Stimulated activated CD4-positive, alpha-beta T cell treated with anti-CD3 and anti-CD28 coated beads, Interleukin-15, amount 100 ng/mL, for 48 hours (primary cell): ENCODE data around the gene AFF3.

Experiments used
- DNase-seq, 2 donors: peaks; one replicate each; pipeline ENCODE4 v3.0.0-alpha.2; 2020; ENCODE audit warnings: low read depth in 2 of 2

AFF3 gene

DNA sequence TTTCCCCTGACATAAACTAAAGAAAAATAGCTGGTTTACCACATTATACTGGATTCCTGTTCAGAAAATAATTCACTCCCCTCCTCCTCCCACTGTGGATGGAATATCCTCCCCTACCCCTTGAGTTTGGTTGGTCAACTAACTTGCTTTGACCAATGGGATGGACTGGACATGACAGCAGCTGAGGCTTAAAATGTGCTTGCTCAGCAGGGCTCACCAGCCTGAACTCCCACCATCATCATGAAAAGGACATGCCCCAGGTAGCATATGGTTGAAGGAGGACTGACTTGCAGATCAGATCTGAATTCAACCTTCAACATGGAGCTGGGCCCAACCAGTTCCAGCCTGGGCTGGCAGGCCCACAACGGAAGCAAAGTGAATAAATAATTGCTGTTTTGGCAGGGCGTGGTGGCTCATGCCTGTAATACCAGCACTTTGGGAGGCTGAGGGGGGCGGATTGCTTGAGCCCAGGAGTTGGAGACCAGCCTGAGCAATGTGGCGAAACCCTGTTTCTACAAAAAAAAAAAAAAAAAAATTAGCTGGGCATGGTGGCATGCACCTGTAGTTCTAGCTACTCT is 284.4 kb downstream of the AFF3 start:
- DNase-seq, result no peak

DNA sequence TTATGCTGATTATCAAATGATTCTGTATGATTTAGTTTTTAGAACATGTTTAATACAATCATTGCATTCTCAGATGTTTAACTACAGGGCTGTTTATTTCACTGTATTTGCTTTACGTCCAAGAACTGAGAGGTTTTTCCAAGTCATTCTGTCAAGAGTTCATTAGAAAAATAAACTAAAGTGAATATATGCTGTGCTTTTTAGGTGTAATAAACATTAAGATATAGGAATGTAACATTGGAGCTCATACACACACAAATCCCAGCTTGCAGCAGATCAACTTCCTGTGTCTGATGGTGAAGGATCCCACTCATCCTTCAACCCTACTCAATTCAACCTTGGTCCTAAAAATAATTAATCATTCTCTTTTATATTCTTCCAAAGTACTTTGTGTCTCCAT is 285.0 kb downstream of the AFF3 start:
- no peak for DNase-seq

DNA sequence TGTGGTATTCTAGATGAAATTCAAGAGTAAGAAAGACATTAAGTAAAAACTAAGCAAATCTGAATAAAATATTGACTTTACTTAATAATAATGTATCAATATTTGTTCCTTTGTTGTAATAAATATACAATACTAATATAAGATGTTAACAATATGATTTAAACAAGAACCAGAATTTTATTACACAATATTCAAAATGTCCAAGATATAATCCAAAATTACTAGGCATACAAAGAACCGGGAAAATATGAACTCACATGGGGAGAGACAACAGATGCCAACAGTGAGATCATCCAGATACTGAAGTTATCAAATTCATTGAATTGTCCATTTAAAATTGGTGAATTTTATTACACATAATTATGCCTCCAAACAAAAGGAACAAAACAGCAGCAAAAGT is 286.3 kb downstream of the AFF3 start:
- DNase-seq, result no peak

DNA sequence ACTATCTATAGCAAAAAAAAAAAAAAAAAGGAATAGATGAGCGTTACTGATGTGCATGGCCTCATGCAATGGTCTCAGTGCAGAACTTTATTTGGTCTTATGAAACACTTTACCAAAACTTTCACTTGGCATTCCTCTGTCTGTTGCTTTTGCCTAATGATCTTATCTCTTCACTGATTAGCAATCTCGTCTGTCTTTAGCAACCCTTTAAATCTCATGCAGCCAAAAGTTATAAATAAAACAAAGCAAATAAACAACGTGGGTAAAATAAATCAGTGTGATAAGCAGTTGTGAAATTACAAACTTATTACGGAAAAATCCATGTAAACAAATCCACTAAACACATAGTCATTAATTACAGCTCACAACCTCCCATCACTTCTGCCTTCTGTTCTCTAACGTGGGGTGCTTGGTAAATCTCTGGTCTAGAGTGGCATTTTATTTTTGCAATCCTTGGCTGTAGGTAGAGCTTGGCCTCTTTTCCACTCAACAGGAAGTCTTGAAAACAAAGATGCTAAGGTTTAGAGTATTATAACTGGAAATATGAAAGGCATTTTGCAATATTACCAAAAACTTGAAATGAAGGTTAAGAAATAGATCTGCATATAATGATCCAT is 288.0 kb downstream of the AFF3 start:
- no peak for DNase-seq

DNA sequence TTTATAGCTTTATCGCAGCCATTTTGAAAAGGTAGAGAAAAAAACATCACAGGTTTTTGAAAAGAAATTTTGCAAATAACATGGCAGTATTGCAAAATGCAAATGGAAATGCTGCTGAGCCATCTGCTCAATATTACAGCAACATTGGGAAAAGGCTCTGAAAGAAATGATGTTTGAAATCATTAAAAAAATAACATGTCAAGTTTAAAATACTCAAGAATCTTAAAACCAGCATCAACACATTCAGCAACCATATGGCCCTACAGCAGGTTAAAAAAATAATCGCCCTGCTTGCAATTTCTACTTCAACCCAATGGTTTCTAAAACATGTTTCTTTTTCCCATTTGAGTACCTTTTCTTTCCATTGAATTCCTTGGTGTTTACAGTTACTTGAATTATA is 289.4 kb downstream of the AFF3 start:
- no peak for DNase-seq

DNA sequence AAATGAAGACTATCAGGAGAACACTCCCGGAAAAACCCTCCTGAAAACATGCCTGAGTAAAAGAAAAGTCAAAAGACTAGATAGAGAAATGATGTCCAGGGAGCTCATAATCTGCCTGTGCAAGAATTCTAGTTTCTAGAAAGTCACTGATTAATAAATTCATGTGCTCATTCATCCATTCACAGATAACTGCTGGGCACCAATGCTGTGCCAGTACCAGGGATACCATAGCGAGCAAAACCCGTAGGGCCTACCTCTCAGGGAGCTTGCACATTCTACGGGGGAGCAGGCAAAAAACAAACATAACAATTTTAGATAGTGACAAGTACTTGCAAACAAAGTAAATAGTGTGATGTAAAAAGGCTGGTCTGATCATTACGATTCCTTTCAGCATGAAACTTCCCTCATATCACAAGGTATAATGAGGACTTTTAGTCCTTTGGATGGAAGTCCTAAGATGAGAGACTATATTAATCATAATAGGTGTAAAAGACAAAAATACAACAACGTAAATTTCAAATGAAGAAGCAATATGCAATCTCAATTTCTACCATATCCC is 289.9 kb downstream of the AFF3 start:
- DNase-seq, result no peak

DNA sequence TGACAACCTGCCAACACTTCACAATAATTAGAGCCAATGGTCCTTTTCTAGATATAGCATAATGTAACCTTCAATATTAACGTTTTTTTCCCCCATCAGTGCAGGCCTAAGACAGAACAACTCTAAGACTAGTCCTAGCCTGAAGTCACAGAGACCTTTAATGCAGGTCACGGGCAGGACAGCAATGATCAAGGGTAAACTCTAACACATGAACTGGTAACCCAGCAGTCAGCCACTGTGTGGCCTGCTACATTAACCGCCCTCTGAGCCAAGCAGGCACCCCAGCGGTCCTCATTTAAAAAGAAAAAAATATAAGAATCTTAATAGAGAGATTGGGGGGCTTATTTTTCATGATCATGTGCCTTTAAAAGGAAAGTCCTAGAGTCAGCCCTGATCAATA is 290.6 kb downstream of the AFF3 start:
- DNase-seq, result no peak

DNA sequence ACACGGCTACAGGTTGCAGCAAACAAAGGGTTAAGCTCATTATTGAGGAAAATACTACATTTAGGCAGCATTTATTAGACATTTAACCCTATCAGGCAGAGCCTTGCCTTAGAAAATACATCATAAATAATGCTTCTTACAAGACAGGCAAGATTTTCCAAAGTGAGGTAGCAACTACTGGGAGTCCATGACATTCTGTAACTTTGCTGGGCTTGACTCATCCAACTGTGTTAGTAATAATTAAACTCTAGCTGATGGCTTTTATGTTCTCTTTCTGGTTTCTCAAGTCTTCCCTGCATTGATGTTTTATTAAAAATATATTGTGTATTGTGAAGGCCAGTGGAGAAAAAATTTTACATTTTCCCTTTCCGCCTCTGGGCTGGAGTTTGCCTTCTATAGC is 291.3 kb downstream of the AFF3 start:
- DNase-seq, result no peak

DNA sequence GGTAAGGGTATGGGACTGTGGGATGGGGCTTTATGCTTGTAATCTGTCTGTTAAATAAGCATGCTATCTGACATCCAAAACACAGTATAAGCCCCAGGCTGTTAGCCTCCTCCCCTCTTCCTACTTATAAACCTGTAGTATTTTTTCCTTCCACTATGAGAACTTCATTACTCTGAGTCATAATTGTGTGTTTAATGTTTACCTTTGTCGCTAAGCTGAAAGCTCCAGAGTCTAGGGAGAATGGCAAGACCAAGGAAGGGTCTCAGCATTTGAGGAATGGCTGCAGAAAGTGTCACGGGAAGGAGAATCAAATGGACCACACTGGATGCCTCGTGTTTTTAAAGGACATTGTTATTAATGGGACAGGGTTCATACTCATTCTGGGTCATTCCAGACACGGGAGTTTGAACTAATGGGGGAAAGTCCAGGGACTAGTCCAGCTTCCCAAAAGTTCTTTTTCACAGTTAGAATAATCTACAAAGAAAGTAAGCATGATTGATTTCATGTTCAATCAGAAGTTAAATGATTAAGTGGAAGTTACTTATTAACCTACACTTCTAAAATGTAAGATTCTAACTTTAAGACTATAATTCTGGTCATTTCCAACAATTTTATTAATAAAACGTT is 292.2 kb downstream of the AFF3 start:
- DNase-seq, result no peak

DNA sequence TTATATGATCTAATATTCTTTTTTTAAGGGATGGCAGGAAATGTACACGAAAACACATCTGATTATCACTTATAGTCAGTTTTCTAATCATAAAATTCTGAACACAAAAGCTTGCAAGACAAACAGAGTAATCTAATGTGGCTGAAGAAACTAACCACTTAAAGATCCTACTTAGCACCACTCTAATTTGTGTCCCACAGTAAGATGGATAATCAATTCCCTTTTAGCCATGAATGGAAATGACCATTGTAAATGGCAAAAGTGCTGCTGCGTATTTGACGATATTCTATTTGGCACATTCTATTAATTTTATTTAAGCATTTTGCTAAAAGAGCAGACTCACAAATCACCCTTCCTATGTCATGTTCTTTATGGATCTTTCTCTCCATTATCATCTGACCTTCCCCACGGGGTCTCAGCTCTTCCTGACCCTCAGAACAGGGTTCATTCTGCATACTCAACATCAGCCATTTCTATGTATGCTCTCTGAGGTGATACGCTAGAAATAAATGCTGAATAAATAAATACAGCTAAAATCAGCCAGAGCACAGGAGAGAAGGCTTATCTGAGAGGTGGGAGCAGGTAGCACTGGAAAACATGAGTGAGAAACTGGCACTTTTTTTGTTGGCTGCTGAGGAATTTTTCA is 295.8 kb downstream of the AFF3 start:
- DNase-seq, result no peak

DNA sequence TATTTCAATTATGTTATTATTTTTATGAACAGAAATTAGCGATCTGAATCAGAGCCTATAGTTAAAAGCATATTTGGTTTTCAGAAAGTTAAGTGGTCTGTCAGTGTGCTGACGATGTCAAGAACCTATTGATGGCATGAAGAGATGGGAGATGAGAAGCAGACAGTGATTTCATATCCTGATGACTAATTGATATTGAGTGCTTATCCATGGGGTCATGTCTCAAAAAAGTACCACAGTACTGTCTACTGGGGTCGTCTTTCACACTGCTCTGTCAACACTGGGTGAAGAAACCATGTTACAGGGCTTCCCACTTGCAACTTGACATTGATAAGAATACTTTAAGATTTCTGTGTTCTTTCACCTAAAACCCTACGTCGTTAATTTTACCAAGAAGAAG is 297.1 kb downstream of the AFF3 start:
- no peak for DNase-seq

DNA sequence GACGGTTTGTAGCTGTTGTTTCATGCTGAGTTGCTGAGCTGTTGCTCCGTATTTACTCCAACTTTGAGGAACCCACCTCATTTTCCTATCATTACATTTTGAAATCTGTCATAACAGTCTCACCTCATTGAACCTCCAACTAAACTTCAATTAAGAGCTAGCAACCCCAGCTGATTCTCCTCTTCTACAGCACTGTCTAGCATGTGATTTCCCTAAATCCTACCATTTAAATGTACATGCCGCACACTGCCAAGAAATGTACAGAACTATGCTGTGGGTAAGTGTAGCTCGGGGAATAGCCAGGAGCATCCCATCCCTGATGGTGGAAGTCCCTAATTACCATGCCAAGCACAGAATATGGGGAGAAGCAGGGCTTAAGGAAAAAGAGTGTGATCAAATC is 299.9 kb downstream of the AFF3 start:
- DNase-seq, result no peak

DNA sequence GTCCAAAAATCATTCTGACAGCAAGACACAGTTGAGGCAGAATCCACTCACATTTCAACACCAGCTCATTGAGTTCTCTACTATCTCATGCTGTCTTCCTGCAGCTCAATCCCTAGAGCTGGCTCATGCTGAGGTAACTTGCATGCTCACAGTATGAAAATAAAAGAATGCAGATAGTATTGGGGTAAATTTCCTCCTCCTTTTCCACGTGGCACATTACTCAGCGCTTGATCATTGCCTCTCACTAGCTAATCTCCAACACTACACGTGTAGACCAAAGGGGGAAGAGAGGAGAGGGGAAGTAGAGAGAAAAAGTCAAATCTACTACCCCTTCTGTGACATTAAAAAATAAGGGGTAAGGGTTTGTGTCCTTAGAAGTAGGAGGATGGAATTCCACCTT is 300.6 kb downstream of the AFF3 start:
- no peak for DNase-seq

DNA sequence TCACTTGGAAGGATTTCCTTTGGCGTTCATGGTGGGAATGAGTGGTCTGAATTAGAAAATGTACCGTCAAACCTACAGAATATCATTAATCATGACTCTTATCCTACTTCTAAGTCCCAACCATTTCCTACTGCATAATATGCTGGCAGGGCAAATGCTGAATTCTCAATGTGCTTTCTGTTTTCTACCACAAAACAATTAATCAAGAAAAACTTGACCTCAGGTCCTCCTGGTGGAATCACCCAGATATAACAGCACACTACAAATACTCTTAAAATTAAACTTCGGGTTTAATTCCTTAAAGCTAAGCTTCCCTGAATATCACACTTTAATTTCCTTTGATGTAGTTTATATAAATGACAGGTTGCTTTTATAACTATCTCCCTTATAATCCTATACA is 301.6 kb downstream of the AFF3 start:
- no peak for DNase-seq

DNA sequence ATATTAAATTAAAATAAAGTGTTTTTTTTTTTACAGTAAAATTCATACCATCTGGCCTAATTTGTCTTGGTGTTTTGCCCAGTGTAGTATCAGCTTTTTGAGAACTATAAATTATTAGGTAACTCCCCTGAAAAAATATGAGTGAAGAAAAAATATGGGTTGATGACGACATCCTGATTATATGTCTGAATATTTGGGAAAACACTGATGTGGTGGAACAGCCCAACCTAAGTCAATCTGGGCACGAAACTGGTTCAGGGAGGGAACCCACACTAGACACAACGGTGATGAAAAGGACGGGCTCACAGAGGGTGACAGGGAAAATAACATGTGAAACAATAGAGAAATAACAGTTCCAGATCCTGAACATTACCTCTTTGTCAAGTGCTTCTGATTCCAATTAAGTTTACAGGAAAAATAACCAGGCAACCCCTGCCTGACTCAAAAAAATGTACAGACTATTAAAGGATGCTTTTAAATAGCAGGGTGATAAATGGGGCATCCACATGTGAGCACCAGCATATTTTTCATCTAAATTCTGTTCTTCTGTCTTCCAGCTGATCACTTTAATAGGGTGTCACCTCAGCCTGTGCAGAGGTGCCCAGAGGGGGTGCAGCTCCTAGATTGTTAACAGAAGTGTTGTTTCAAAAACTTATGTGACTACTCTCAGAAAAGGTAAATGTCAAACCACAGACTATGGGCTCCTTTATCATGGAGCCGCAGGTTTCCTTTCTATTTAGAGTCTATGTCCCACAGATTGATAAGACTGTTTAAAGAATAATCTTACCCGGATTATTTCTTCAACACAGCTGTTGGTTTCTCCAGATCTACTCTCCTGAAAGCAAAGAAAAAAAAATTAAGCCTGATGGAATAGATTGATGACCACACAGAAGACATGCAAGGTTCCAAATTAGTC is 305.4 kb downstream of the AFF3 start:
- no peak for DNase-seq

DNA sequence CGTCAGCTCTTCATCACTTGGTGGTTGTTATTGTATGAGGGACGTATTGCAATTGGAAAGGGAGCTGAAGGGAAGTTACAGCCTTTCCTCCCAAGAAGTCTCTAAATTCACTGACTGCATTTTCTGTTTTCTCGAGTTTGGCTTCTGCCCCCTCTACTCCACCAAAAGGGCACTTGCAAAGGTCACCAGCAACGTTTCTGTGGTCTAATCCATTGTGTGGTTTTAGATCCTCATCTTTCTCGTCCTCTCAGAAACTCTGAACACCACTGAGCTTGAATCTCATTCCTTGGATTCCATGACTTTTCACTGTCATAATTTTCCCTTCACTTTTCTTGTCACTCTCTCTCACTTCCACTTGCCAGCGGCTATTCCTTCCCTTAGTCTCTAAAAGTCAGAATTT is 308.0 kb downstream of the AFF3 start:
- DNase-seq, result no peak

DNA sequence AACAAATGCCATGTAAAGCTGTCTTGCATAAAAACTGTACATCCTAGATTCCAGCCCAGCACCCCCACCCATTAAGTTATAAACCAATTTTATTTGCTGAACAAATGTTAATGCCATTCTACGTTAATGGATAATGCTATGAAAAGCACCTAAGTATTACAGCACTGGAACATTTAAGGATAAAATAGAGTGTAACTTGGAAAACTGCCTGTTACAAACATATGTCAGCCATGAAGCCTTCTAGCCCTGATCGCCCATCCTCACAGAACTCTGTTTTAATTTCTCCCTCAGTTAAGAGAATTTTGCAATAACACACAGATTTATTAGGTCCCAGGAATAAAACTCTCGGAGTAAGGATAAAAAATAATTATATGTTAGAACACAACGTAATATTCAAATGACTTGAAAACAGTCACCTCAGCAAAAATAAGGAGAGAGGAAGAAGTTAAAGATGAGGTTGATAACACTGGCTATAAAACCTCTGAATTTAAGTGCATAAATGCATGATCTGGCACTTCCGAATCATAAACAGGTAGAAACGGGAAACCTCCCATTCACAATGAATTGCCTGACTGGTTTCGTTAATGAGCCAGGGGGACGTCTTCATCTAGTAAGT is 308.7 kb downstream of the AFF3 start:
- no peak for DNase-seq

DNA sequence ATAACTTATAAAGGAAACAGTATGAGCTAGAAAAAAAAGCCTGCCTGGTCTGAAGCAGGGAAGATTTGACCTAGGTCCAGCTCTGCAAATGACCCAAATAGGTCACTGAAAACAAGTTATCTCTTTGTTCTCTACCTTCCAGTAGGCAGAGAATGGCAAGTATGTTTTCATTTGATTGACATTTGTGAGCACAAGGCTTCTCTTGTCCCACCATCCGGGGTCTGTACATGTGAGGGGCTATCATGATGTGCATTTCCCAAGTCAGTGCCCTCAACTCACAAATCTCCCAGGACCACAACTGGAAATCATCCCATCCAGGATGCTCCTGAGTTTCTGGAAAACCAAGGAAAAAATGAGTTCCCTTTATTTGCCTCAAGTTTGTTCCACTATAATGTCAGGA is 309.5 kb downstream of the AFF3 start:
- DNase-seq, result no peak

DNA sequence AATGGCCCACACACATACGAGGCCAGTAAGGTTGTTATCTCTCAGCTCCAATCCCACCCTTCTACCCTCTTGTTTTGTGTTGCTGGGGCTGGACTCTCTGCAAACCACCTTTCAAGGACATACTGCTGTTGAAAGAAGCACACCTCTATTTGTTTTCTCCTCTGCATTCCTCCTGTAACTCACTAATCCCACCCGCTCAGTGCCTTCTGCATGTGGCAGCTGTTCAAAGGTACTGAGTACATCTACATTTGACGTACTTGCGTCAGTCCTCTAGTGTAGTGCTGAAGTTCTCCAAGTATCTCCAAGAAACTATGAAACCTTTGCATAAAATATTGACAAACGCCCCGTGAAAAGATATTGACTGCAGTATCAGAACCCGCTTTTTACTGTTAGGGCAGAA is 310.6 kb downstream of the AFF3 start:
- DNase-seq, result no peak

DNA sequence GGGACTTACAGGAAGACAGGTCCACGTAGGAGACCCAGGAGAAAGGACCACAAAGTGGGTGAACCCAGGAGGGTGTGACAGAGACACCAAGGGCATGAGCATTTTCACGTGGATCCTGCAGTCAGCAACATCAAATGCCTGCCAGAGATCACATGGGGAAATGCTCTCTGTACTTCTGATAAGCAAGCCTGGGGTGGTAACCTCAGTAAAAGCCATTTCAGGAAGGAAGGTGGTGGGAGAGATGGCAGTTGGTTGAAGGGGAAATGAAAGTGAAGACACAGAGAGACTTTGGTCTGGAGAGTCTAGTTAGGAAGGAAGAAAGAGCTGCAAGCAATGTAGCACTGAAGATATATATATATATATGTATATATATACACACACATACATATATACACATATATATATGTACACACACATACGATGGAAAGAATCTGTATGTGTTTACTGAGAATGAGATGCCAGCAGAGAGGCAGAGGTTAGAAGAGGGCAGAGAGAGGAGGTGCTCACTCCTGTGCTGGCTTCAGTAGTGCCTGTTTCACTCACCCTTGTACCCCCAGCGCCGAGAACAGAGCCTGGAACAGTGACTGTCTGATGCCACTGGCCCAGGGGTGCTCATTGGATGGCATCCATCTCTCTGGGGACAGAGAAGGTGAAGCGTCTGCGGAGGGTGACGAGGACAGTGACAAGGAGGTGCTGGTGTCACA is 314.9 kb downstream of the AFF3 start:
- no peak for DNase-seq

DNA sequence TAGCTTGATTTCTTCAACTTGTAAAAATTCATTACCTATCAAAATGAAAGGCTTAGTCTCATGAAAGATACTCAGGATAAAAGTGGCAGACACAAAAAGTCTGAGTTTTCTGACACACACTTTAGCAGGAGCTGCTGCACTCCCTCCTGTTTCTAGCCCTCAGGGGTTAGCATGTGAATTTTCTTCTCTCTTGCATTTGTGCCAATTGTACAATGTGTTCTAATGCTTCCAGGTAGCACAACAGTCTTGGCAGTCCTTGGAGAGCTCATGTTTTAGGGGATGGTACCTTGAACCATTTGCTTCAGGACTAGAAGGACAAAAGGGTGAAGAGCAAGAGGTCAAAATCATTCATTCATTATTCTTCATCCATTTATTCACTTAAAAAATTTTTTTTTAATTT is 316.8 kb downstream of the AFF3 start:
- DNase-seq, result no peak
